ENCODE results near the gene CASQ1.

- TF ChIP-seq SUZ12 (IDR thresholded peaks at IDR 0.05) (no peak), BHLHE40 (IDR thresholded peaks at IDR 0.05; ENCODE audit: borderline replicate concordance) (no peak), ARNT (IDR thresholded peaks at IDR 0.05) (no peak), ZNF384 (IDR thresholded peaks at IDR 0.05) (no peak), SP1 (IDR thresholded peaks at IDR 0.05) (no peak), FOXA1 (IDR thresholded peaks at IDR 0.05) (no peak), TARDBP (IDR thresholded peaks at IDR 0.05) (no peak), ELF4 (IDR thresholded peaks at IDR 0.05) (no peak)
These were observed 39.1 kb upstream of the CASQ1 start, which contains the start of gene ATP1A4 for GRCh38 chr1:160151303-160151702.

Data from HEK293T (cell line).